ENCODE data around the gene EDEM1.
"Not testable (repeated sequence)": the region's sequence is repeated elsewhere in the genome, so short reads cannot be mapped to it uniquely, and the experiment has no call there.

The EDEM1 gene

GRCh38 chr3:5239602-5240001 lies 52.1 kb downstream of the EDEM1 start:
- no peaks in the 10 kb centered on the region for H3K79me2 ChIP-seq
- no peaks in the 10 kb centered on the region for H3K9me3 ChIP-seq (ENCODE audit: control insufficient read depth, low read length)
- H2AFZ ChIP-seq = no peak overlapping the region
- no peak overlapping the region for H3K4me3 ChIP-seq (ENCODE audit: low read depth, low read length)
- no peaks in the 10 kb centered on the region for H3K36me3 ChIP-seq (ENCODE audit: control insufficient read depth, insufficient read depth, low read length)
- no peak overlapping the region for H3K9ac ChIP-seq
- TF ChIP-seq, protein P1, sequence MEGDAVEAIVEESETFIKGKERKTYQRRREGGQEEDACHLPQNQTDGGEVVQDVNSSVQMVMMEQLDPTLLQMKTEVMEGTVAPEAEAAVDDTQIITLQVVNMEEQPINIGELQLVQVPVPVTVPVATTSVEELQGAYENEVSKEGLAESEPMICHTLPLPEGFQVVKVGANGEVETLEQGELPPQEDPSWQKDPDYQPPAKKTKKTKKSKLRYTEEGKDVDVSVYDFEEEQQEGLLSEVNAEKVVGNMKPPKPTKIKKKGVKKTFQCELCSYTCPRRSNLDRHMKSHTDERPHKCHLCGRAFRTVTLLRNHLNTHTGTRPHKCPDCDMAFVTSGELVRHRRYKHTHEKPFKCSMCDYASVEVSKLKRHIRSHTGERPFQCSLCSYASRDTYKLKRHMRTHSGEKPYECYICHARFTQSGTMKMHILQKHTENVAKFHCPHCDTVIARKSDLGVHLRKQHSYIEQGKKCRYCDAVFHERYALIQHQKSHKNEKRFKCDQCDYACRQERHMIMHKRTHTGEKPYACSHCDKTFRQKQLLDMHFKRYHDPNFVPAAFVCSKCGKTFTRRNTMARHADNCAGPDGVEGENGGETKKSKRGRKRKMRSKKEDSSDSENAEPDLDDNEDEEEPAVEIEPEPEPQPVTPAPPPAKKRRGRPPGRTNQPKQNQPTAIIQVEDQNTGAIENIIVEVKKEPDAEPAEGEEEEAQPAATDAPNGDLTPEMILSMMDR (IDR thresholded peaks at IDR 0.05) = no peak
- no peaks in the 10 kb centered on the region for H3K4me1 ChIP-seq
- no peak overlapping the region for H3K27ac ChIP-seq
- no peaks in the 10 kb centered on the region for H3K27me3 ChIP-seq (ENCODE audit: control insufficient read depth, insufficient read depth, low read length)
- no peak overlapping the region for H3K4me2 ChIP-seq (ENCODE audit: low read length)

DNA sequence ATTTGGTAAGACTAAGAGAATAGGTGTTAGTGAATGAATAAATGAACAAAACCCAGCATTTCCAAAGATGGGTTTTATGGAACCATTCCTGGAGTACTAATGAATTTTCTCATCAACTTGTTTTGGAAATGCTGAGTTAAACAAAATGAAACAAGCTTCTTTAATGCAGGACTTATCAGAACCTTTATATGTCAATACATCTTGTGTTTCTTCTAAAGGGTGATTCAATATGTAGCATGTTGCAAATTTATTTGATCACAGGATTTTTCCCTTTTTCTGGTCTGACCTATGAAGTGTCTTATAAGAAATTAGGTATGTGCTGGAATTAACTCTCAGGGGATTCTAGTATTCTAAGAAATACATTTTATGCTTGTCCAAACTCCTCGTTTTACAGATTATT lies 53.2 kb downstream of the EDEM1 start:
- Histone ChIP-seq H3K27me3 (ENCODE audit: control insufficient read depth, insufficient read depth, low read length) (no peaks in the 10 kb centered on the region), H3K9ac (no peak overlapping the region), H3K4me3 (ENCODE audit: low read depth, low read length) (no peak overlapping the region), H3K9me3 (ENCODE audit: control insufficient read depth, low read length) (no peaks in the 10 kb centered on the region), H2AFZ (no peak overlapping the region), H3K27ac (no peak overlapping the region), H3K4me2 (ENCODE audit: low read length) (no peak overlapping the region), H3K4me1 (no peaks in the 10 kb centered on the region), H3K36me3 (ENCODE audit: control insufficient read depth, insufficient read depth, low read length) (no peaks in the 10 kb centered on the region), H3K79me2 (no peaks in the 10 kb centered on the region)
- TF ChIP-seq, protein P1 (IDR thresholded peaks at IDR 0.05) = no peak

GRCh38 chr3:5242785-5243184 lies 55.3 kb downstream of the EDEM1 start:
- H3K27me3 ChIP-seq (ENCODE audit: control insufficient read depth, insufficient read depth, low read length); H2AFZ ChIP-seq; H3K9me3 ChIP-seq (ENCODE audit: control insufficient read depth, low read length); H3K4me3 ChIP-seq (ENCODE audit: low read depth, low read length); H3K27ac ChIP-seq; H3K79me2 ChIP-seq; H3K4me2 ChIP-seq (ENCODE audit: low read length); H3K36me3 ChIP-seq (ENCODE audit: control insufficient read depth, insufficient read depth, low read length); H3K9ac ChIP-seq; H3K4me1 ChIP-seq: not testable (repeated sequence)

GRCh38 chr3:5245927-5246326 lies 58.4 kb downstream of the EDEM1 start:
- Histone ChIP-seq H3K4me2 (ENCODE audit: low read length) (no peak overlapping the region), H3K9me3 (ENCODE audit: control insufficient read depth, low read length) (no peaks in the 10 kb centered on the region), H3K79me2 (no peaks in the 10 kb centered on the region), H3K9ac (no peak overlapping the region), H3K4me3 (ENCODE audit: low read depth, low read length) (no peak overlapping the region), H2AFZ (no peak overlapping the region), H3K27ac (no peak overlapping the region), H3K4me1 (no peaks in the 10 kb centered on the region), H3K36me3 (ENCODE audit: control insufficient read depth, insufficient read depth, low read length) (no peaks in the 10 kb centered on the region), H3K27me3 (ENCODE audit: control insufficient read depth, insufficient read depth, low read length) (no peaks in the 10 kb centered on the region)
- TF ChIP-seq, protein P1 (IDR thresholded peaks at IDR 0.05) = no peak

DNA sequence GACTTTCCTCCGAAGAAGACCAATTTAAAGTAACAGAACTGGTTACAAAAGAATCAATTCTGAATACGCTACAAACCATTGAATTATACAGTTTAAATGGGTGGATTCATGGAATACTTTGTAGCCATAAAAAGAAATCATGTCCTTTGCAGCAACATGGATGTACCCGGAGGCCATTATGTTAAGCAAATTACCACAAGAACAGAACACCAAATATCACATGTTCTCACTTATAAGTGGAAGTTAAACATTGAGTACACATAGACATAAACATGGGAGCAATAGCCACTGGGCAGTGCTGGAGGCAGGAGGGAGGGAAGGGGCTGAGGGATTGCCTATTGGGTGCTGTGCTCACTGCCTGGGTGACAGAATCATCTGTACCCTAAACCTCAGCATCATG lies 61.3 kb downstream of the EDEM1 start:
- H3K4me3 ChIP-seq (ENCODE audit: low read depth, low read length) = no peak overlapping the region
- H3K27ac ChIP-seq = no peak overlapping the region
- H3K9me3 ChIP-seq (ENCODE audit: control insufficient read depth, low read length) = no peaks in the 10 kb centered on the region
- H3K4me2 ChIP-seq (ENCODE audit: low read length) = no peak overlapping the region
- no peak overlapping the region for H2AFZ ChIP-seq
- H3K4me1 ChIP-seq = no peaks in the 10 kb centered on the region
- TF ChIP-seq, protein P1 (IDR thresholded peaks at IDR 0.05) = no peak
- H3K79me2 ChIP-seq = no peaks in the 10 kb centered on the region
- H3K9ac ChIP-seq = no peak overlapping the region
- no peaks in the 10 kb centered on the region for H3K36me3 ChIP-seq (ENCODE audit: control insufficient read depth, insufficient read depth, low read length)
- no peaks in the 10 kb centered on the region for H3K27me3 ChIP-seq (ENCODE audit: control insufficient read depth, insufficient read depth, low read length)

All from parathyroid adenoma (tissue), 2 donors.